Measurements from ENCODE around the gene RAB19.

DNA sequence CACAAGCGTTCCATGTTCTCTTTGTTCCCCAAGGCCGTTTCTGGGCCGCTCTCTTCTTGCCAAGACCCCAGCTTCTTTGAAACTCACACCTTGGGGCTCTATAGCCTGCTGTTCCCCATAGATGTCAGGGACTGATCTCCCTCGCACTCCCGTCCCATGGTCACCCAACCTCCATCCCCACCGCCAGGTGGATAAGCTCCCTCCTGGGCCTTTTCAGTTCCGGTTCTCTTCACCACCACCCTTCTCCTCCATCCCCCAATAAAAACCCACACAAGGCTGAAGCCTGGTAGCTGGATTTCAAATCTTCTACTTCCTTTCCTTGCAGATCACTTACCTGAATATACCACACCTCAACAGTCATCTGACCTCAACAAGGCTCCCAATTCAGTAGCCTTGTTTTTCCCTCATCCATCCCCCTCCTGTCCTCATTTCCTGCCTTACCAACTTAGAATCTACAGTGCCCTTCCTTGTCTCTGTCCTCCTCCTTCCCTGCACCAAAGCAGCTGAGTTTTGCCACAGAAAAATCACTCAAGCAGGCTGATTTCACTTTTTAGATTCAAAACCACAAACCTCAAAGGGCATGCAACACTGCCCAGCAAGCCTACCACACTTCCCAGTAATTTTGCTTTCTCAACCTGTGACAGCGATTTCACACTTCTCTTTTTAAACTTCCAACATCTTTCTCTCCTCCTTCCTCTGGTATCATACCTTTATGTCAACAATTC lies 13.2 kb upstream of the RAB19 start:
- TF ChIP-seq SUZ12 (IDR thresholded peaks at IDR 0.05) (no peak), HDGF (IDR thresholded peaks at IDR 0.05; ENCODE audit: borderline replicate concordance) (no peak), SP1 (IDR thresholded peaks at IDR 0.05) (no peak)

Measured in HEK293T (cell line).